H9 (cell line): ENCODE data around the gene PDZD2. TPM values are rescaled to one million over a fixed set of nuclear protein-coding genes. Genes with fewer than 3 reads are reported as not detected.

Experiments used
- DNase-seq: peaks from one replicate; pipeline ENCODE4 v3.0.0-alpha.2; 2017
- H2AFZ ChIP-seq: one replicate; pipeline ENCODE4 v1.6.1; 2013; ENCODE audit warnings: mild to moderate bottlenecking, low read length, control low read depth, moderate library complexity
- H2AK5ac ChIP-seq: 2 replicates; pipeline ENCODE4 v1.6.1; 2013; ENCODE audit warnings: low read length, control low read depth, mixed read lengths; ENCODE audit not compliant: insufficient read length
- H2BK120ac ChIP-seq: one replicate; pipeline ENCODE4 v1.6.1; 2013; ENCODE audit warnings: low read depth, mild to moderate bottlenecking, low read length, control low read depth, inconsistent platforms; ENCODE audit not compliant: poor library complexity, severe bottlenecking
- H2BK12ac ChIP-seq: 2 replicates; pipeline ENCODE4 v1.6.1; 2013; ENCODE audit warnings: low read length, control low read depth, mixed read lengths, low read depth; ENCODE audit not compliant: insufficient read length
- H2BK15ac ChIP-seq: 2 replicates; pipeline ENCODE4 v1.6.1; 2013; ENCODE audit warnings: low read depth, low read length, control low read depth
- H2BK20ac ChIP-seq: one replicate; pipeline ENCODE4 v1.6.1; 2013; ENCODE audit warnings: low read depth, mild to moderate bottlenecking, low read length, control low read depth, inconsistent platforms; ENCODE audit not compliant: poor library complexity, severe bottlenecking
- H2BK5ac ChIP-seq: 2 replicates; pipeline ENCODE4 v1.6.1; 2013; ENCODE audit warnings: low read length, control low read depth, mixed read lengths; ENCODE audit not compliant: insufficient read length
- H3K14ac ChIP-seq: 2 replicates; pipeline ENCODE4 v1.6.1; 2013; ENCODE audit warnings: low read length, control low read depth; ENCODE audit not compliant: insufficient read depth
- H3K18ac ChIP-seq: 2 replicates; pipeline ENCODE4 v1.6.1; 2013; ENCODE audit warnings: low read depth, mild to moderate bottlenecking, mixed read lengths, low read length, control low read depth; ENCODE audit not compliant: insufficient read length
- H3K23ac ChIP-seq: 2 replicates; pipeline ENCODE4 v1.6.1; 2013; ENCODE audit warnings: low read length, control low read depth, mixed read lengths, low read depth; ENCODE audit not compliant: insufficient read length
- H3K23me2 ChIP-seq: 2 replicates; pipeline ENCODE4 v1.6.1; 2013; ENCODE audit warnings: low read depth, mild to moderate bottlenecking, mixed read lengths, low read length, control low read depth; ENCODE audit not compliant: insufficient read length, poor library complexity, severe bottlenecking
- H3K27ac ChIP-seq: 2 replicates; pipeline ENCODE4 v1.5.1; 2013; ENCODE audit warnings: low read length, control low read depth, mixed read lengths, low read depth; ENCODE audit not compliant: insufficient read length
- H3K27me3 ChIP-seq: 2 replicates; pipeline ENCODE4 v1.6.1; 2013; ENCODE audit warnings: low read length, control low read depth, inconsistent platforms; ENCODE audit not compliant: insufficient read depth
- H3K4ac ChIP-seq: 2 replicates; pipeline ENCODE4 v1.6.1; 2013; ENCODE audit warnings: low read depth, mild to moderate bottlenecking, control low read depth, inconsistent platforms, low read length, moderate library complexity
- H3K4me1 ChIP-seq: 2 replicates; pipeline ENCODE4 v1.6.1; 2013; ENCODE audit warnings: low read length, control low read depth, inconsistent platforms; ENCODE audit not compliant: insufficient read depth
- H3K4me2 ChIP-seq: 2 replicates; pipeline ENCODE4 v1.6.1; 2013; ENCODE audit warnings: low read length, control low read depth, mixed read lengths; ENCODE audit not compliant: insufficient read length, insufficient read depth
- H3K56ac ChIP-seq: 2 replicates; pipeline ENCODE4 v1.6.1; 2013; ENCODE audit warnings: low read depth, mild to moderate bottlenecking, mixed read lengths, low read length, control low read depth; ENCODE audit not compliant: insufficient read length
- H3K79me1 ChIP-seq: 2 replicates; pipeline ENCODE4 v1.6.1; 2013; ENCODE audit warnings: low read depth, mild to moderate bottlenecking, moderate library complexity, low read length, control low read depth, inconsistent platforms; ENCODE audit not compliant: insufficient read depth, poor library complexity, severe bottlenecking
- H3K79me2 ChIP-seq: 2 replicates; pipeline ENCODE4 v1.6.1; 2013; ENCODE audit warnings: low read length, control low read depth, inconsistent platforms; ENCODE audit not compliant: insufficient read depth
- H3K9ac ChIP-seq: 2 replicates; pipeline ENCODE4 v1.6.1; 2013; ENCODE audit warnings: low read length, control low read depth, mixed read lengths; ENCODE audit not compliant: insufficient read length; ENCODE audit errors: extremely low read depth
- H3K9me3 ChIP-seq: one replicate; pipeline ENCODE4 v1.6.1; 2013; ENCODE audit warnings: low read depth, low read length, inconsistent platforms; ENCODE audit not compliant: control insufficient read depth
- H3T11ph ChIP-seq: one replicate; pipeline ENCODE4 v1.6.1; 2013; ENCODE audit warnings: mild to moderate bottlenecking, low read length, control low read depth, inconsistent platforms
- H4K20me1 ChIP-seq: one replicate; pipeline ENCODE4 v1.6.1; 2013; ENCODE audit not compliant: control insufficient read depth, insufficient read length, insufficient read depth
- H4K5ac ChIP-seq: 2 replicates; pipeline ENCODE4 v1.6.1; 2013; ENCODE audit warnings: low read depth, mild to moderate bottlenecking, mixed read lengths, low read length, control low read depth; ENCODE audit not compliant: insufficient read length
- H4K8ac ChIP-seq: replicated peaks from 2 replicates; pipeline ENCODE4 v1.6.1; 2013; ENCODE audit warnings: low read length, control low read depth, mixed read lengths, low read depth; ENCODE audit not compliant: insufficient read length
- H4K91ac ChIP-seq: 2 replicates; pipeline ENCODE4 v1.6.1; 2013; ENCODE audit warnings: low read depth, mild to moderate bottlenecking, moderate library complexity, mixed read lengths, low read length, control low read depth; ENCODE audit not compliant: insufficient read length
- H3K27ac Mint-ChIP-seq, 3 experiments: 2 replicates in 2 of 3; 3 replicates in 1 of 3; pipeline ENCODE4 v1.8.0; 2020 to 2021; ENCODE audit warnings: mixed read lengths in 3 of 3, mild to moderate bottlenecking in 1 of 3, moderate library complexity in 1 of 3
- H3K27me3 Mint-ChIP-seq: 2 replicates; pipeline ENCODE4 v1.8.0; 2021; ENCODE audit warnings: low read depth, mild to moderate bottlenecking, moderate library complexity, mixed read lengths
- H3K36me3 Mint-ChIP-seq, 3 experiments: 2 replicates in 2 of 3; 3 replicates in 1 of 3; pipeline ENCODE4 v1.8.0; 2020 to 2021; ENCODE audit warnings: low read depth in 3 of 3, mixed read lengths in 3 of 3; ENCODE audit not compliant: insufficient read depth in 1 of 3
- H3K4me1 Mint-ChIP-seq, 2 experiments: 2 replicates each; pipeline ENCODE4 v1.8.0; 2020; ENCODE audit warnings: mixed read lengths in 2 of 2
- H3K4me3 Mint-ChIP-seq, 2 experiments: 2 replicates in 1 of 2; 3 replicates in 1 of 2; pipeline ENCODE4 v1.8.0; 2020 to 2021; ENCODE audit warnings: mild to moderate bottlenecking in 2 of 2, mixed read lengths in 2 of 2, moderate library complexity in 1 of 2
- H3K9me3 Mint-ChIP-seq, 2 experiments: 2 replicates in 1 of 2; 3 replicates in 1 of 2; pipeline ENCODE4 v1.8.0; 2020; ENCODE audit warnings: mild to moderate bottlenecking in 2 of 2, mixed read lengths in 2 of 2, moderate library complexity in 1 of 2
- WGBS: extraction: QIAGEN DNeasy Blood & Tissue Kit; methylation state at CpG from one replicate; pipeline ENCODE4 v1.1.7; 2013; ENCODE audit warnings: missing lambda C conversion rate, low lambda C conversion rate, mixed read lengths; ENCODE audit not compliant: insufficient read length; ENCODE audit errors: extremely low coverage; 5-methylcytosine and 5-hydroxymethylcytosine counted together
- total RNA-seq: library from RNA; stranded (reverse); gene quantifications from 2 replicates; pipeline ENCODE4 v1.2.1, GENCODE V29; 2021
- TF ChIP-seq, protein P1 (sequence below): fragments of 200-600 bp; sonication (generic); conservative IDR thresholded peaks from 3 replicates; pipeline ENCODE4 v1.8.0; 2021; ENCODE audit warnings: antibody characterized with exemption, mild to moderate bottlenecking

The PDZD2 gene
- total RNA-seq, 1 experiment from 2014 or later = 9.9 TPM

GRCh38 chr5:31682851-31683250 is 43.9 kb downstream of the PDZD2 start:
- Histone ChIP-seq H3K18ac (no peak overlapping the region), H2AFZ (no peak overlapping the region), H2BK12ac (no peak overlapping the region), H3K23ac (no peak overlapping the region), H3K4me2 (no peak overlapping the region), H4K5ac (no peak overlapping the region), H3K79me1 (no peaks in the 10 kb centered on the region), H2BK20ac (no peak overlapping the region), H2BK15ac (no peak overlapping the region; the same call in 1 of the 2 replicates), H3K4me1 (peaks cover 11% of the 10 kb centered on the region; the same call in 1 of the 2 replicates), H3K9ac (peak overlapping the region; percentile 31), H3K4ac (no peak overlapping the region), H4K20me1 (no peaks in the 10 kb centered on the region), H3K27me3 (no peaks in the 10 kb centered on the region), H3K23me2 (no peaks in the 10 kb centered on the region), H2BK120ac (no peak overlapping the region), H2BK5ac (no peak overlapping the region), H3K14ac (no peak overlapping the region), H3T11ph (no peak overlapping the region), H3K9me3 (no peaks in the 10 kb centered on the region), H3K79me2 (no peaks in the 10 kb centered on the region), H3K56ac (no peak overlapping the region), H2AK5ac (no peak overlapping the region), H4K91ac (no peak overlapping the region), H4K8ac (no peak overlapping the region), H3K27ac (no peak overlapping the region)
- Mint-ChIP-seq H3K4me1 (peaks cover 21 to 24% of the 10 kb centered on the region in 2 experiments), H3K27me3 (no peaks in the 10 kb centered on the region), H3K4me3 (0 out of 5 replicates have a peak overlapping the region, but pooled peaks of 1 of the 2 experiments have one; percentile 45), H3K27ac (peak overlapping the region in 1 of 3 experiments; percentile 83; a peak in 3 of 7 replicates), H3K9me3 (no peaks in the 10 kb centered on the region; a peak in 1 of 5 replicates), H3K36me3 (no peaks in the 10 kb centered on the region)
- no peak for DNase-seq
- TF ChIP-seq, protein P1, sequence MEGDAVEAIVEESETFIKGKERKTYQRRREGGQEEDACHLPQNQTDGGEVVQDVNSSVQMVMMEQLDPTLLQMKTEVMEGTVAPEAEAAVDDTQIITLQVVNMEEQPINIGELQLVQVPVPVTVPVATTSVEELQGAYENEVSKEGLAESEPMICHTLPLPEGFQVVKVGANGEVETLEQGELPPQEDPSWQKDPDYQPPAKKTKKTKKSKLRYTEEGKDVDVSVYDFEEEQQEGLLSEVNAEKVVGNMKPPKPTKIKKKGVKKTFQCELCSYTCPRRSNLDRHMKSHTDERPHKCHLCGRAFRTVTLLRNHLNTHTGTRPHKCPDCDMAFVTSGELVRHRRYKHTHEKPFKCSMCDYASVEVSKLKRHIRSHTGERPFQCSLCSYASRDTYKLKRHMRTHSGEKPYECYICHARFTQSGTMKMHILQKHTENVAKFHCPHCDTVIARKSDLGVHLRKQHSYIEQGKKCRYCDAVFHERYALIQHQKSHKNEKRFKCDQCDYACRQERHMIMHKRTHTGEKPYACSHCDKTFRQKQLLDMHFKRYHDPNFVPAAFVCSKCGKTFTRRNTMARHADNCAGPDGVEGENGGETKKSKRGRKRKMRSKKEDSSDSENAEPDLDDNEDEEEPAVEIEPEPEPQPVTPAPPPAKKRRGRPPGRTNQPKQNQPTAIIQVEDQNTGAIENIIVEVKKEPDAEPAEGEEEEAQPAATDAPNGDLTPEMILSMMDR = no peak
- no CpG with 5 or more reads among the region's 6 CpGs for whole genome bisulfite sequencing
